Measurements from ENCODE around the gene PLOD1. TPM values are rescaled to one million over a fixed set of nuclear protein-coding genes. Genes with fewer than 3 reads are reported as not detected.
A peak's percentile ranks its signal among the peaks of the same experiment; 100 is the strongest.

Gene PLOD1
- total and polyA plus RNA-seq, 4 donors, result 48.0 to 82.9 (median 63.9) TPM

DNA sequence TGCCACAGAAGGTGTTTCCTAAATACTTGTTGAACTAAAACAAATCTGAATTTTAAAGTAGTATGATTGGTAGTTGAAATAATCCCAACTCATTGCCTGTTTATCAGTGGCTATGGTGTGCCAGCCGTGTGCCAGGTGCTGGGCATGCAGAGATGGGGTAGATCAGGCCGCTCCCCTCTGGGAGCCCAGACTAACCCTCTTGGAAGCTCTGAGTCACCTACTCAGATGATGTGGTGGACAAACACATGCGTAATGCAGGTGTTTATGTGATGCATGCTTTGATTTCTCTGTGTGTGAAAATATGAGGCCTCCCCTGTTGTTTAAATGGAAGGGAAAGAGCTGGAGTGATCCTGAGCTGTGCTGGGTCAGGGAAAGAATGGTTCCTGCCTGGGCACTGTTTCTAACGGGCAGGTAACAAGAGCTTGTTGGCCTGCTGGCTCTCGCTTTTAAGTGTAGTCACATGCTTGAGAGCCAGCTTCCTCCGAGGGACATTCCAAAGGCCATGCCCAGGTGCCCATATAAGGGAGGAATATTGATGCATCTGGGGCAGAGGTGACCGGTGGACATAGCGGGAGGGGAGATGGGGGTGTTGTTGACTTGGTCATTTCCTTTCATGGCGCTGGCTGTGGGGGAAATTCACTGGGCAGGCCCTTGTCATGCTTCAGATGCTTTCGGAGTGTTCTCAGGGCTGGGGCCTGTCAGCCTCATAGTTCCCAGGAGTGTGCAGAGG lies 56.0 kb downstream of the PLOD1 start:
- H3K27ac ChIP-seq (ENCODE audit: low read depth in 1 of 2, low read length in 2 of 2), result peak overlapping the region; percentile 95 to 99
- H3K27me3 ChIP-seq (ENCODE audit: control insufficient read depth in 4 of 4, insufficient read depth in 4 of 4, low read length in 3 of 4), result no peaks in the 10 kb centered on the region
- H3K9ac ChIP-seq (ENCODE audit: low read depth in 1 of 2, low read length in 2 of 2), result peak overlapping the region in 1 of 2 donors; percentile 56
- H3K4me1 ChIP-seq (ENCODE audit: control insufficient read depth in 4 of 4, insufficient read depth in 4 of 4, low read length in 3 of 4), result peaks cover 13 to 49% (median 23%) of the 10 kb centered on the region in 4 donors
- no peaks in the 10 kb centered on the region for H3K9me3 ChIP-seq (ENCODE audit: control insufficient read depth in 4 of 4, low read length in 3 of 4)
- H3K4me3 ChIP-seq (ENCODE audit: low read depth in 1 of 3, low read length in 3 of 3), result no peak overlapping the region
- TF ChIP-seq FOXA2 (IDR thresholded peaks at IDR 0.05) (peak; percentile 10), NR2F2 (IDR thresholded peaks at IDR 0.05) (no peak), SP1 (IDR thresholded peaks at IDR 0.05) (peak; percentile 89), YY1 (IDR thresholded peaks at IDR 0.05) (peak; percentile 84), GABPA (IDR thresholded peaks at IDR 0.05 in 1 of 2, conservative IDR thresholded peaks at IDR 0.05 in 1 of 2) (no peak), JUND (IDR thresholded peaks at IDR 0.05) (peak; percentile 64 to 74), EGR1 (IDR thresholded peaks at IDR 0.05; ENCODE audit: low read depth in 2 of 2) (peak in 1 of 2 donors; percentile 34), HNF4A (conservative IDR thresholded peaks at IDR 0.05) (no peak), FOXA1 (IDR thresholded peaks at IDR 0.05) (no peak)
- TF ChIP-seq, protein P1, sequence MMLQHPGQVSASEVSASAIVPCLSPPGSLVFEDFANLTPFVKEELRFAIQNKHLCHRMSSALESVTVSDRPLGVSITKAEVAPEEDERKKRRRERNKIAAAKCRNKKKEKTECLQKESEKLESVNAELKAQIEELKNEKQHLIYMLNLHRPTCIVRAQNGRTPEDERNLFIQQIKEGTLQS (IDR thresholded peaks at IDR 0.05), result peak; percentile 73
- TF ChIP-seq, protein P2, sequence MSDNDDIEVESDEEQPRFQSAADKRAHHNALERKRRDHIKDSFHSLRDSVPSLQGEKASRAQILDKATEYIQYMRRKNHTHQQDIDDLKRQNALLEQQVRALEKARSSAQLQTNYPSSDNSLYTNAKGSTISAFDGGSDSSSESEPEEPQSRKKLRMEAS (IDR thresholded peaks at IDR 0.05), result no peak
- TF ChIP-seq, protein P3, sequence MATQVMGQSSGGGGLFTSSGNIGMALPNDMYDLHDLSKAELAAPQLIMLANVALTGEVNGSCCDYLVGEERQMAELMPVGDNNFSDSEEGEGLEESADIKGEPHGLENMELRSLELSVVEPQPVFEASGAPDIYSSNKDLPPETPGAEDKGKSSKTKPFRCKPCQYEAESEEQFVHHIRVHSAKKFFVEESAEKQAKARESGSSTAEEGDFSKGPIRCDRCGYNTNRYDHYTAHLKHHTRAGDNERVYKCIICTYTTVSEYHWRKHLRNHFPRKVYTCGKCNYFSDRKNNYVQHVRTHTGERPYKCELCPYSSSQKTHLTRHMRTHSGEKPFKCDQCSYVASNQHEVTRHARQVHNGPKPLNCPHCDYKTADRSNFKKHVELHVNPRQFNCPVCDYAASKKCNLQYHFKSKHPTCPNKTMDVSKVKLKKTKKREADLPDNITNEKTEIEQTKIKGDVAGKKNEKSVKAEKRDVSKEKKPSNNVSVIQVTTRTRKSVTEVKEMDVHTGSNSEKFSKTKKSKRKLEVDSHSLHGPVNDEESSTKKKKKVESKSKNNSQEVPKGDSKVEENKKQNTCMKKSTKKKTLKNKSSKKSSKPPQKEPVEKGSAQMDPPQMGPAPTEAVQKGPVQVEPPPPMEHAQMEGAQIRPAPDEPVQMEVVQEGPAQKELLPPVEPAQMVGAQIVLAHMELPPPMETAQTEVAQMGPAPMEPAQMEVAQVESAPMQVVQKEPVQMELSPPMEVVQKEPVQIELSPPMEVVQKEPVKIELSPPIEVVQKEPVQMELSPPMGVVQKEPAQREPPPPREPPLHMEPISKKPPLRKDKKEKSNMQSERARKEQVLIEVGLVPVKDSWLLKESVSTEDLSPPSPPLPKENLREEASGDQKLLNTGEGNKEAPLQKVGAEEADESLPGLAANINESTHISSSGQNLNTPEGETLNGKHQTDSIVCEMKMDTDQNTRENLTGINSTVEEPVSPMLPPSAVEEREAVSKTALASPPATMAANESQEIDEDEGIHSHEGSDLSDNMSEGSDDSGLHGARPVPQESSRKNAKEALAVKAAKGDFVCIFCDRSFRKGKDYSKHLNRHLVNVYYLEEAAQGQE (IDR thresholded peaks at IDR 0.05), result no peak
- WGBS, result 50% methylated on average over 10 of the region's 10 CpGs
- no peak for DNase-seq (ENCODE audit: low spot score)
- H3K36me3 ChIP-seq (ENCODE audit: control insufficient read depth in 4 of 4, insufficient read depth in 3 of 4, low read depth in 1 of 4, low read length in 3 of 4), result peaks cover 7 to 22% (median 11%) of the 10 kb centered on the region in 4 donors

DNA sequence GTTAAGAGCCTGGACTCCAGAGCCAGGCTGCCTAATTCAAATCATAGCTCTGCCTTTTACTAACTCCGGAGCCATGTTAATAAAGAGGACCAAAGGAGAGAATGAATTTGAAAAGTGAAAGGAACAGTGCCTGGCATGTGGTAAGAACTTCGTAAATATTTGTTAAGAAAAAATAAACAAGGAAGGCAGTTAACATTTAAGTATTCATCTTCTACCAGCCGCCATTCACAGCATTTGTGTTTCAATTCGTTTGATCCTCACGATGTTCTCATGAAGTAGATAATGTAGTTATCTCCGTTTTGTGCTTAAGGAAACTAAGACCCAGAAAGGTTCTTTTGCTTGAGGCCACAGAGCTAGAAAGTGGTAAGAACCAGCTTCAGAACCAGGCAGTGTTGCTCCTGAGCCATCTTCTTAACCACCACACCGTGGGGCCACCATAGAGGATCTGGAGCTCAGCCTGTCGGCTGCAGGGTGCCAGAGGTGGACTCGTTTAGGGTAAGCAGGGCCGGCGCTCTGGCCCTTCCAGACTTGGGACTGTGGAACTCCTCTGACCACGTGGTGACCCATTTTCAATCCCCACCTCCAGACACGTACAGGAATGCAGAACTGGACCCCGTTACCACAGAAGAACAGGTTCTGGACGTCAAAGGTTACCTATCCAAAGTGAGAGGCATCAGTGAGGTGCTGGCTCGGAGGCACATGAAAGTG lies 57.6 kb downstream of the PLOD1 start:
- Histone ChIP-seq H3K9ac (ENCODE audit: low read depth in 1 of 2, low read length in 2 of 2) (peak overlapping the region; percentile 15 to 63), H3K27me3 (ENCODE audit: control insufficient read depth in 4 of 4, insufficient read depth in 4 of 4, low read length in 3 of 4) (no peaks in the 10 kb centered on the region), H3K27ac (ENCODE audit: low read depth in 1 of 2, low read length in 2 of 2) (peak overlapping the region; percentile 95 to 99), H3K36me3 (ENCODE audit: control insufficient read depth in 4 of 4, insufficient read depth in 3 of 4, low read depth in 1 of 4, low read length in 3 of 4) (peaks cover 12 to 26% (median 19%) of the 10 kb centered on the region in 4 donors), H3K4me3 (ENCODE audit: low read depth in 1 of 3, low read length in 3 of 3) (peak overlapping the region; percentile 5 to 65 (median 38)), H3K9me3 (ENCODE audit: control insufficient read depth in 4 of 4, low read length in 3 of 4) (no peaks in the 10 kb centered on the region), H3K4me1 (ENCODE audit: control insufficient read depth in 4 of 4, insufficient read depth in 4 of 4, low read length in 3 of 4) (peaks cover 13 to 49% (median 24%) of the 10 kb centered on the region in 4 donors)
- DNase-seq (ENCODE audit: low spot score), result no peak
- WGBS, result 35% methylated on average over 16 of the region's 16 CpGs
- TF ChIP-seq, protein P2 (IDR thresholded peaks at IDR 0.05), result peak; percentile 6
- TF ChIP-seq YY1 (IDR thresholded peaks at IDR 0.05) (peak; percentile 69), FOXA1 (IDR thresholded peaks at IDR 0.05) (no peak), NR2F2 (IDR thresholded peaks at IDR 0.05) (no peak), RXRA (IDR thresholded peaks at IDR 0.05) (no peak), GABPA (IDR thresholded peaks at IDR 0.05 in 1 of 2, conservative IDR thresholded peaks at IDR 0.05 in 1 of 2) (no peak), HNF4G (IDR thresholded peaks at IDR 0.05) (no peak), FOXA2 (IDR thresholded peaks at IDR 0.05) (peak; percentile 70), RAD21 (IDR thresholded peaks at IDR 0.05) (no peak), HNF4A (conservative IDR thresholded peaks at IDR 0.05) (peak; percentile 24 to 34), TAF1 (conservative IDR thresholded peaks at IDR 0.05) (no peak), EGR1 (IDR thresholded peaks at IDR 0.05; ENCODE audit: low read depth in 2 of 2) (no peak)
- TF ChIP-seq, protein P1 (IDR thresholded peaks at IDR 0.05), result no peak
- TF ChIP-seq, protein P4, sequence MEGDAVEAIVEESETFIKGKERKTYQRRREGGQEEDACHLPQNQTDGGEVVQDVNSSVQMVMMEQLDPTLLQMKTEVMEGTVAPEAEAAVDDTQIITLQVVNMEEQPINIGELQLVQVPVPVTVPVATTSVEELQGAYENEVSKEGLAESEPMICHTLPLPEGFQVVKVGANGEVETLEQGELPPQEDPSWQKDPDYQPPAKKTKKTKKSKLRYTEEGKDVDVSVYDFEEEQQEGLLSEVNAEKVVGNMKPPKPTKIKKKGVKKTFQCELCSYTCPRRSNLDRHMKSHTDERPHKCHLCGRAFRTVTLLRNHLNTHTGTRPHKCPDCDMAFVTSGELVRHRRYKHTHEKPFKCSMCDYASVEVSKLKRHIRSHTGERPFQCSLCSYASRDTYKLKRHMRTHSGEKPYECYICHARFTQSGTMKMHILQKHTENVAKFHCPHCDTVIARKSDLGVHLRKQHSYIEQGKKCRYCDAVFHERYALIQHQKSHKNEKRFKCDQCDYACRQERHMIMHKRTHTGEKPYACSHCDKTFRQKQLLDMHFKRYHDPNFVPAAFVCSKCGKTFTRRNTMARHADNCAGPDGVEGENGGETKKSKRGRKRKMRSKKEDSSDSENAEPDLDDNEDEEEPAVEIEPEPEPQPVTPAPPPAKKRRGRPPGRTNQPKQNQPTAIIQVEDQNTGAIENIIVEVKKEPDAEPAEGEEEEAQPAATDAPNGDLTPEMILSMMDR (IDR thresholded peaks at IDR 0.05; ENCODE audit: low read depth, low read length, missing input control), result no peak
- TF ChIP-seq, protein P3 (IDR thresholded peaks at IDR 0.05), result no peak
